BJ (cell line): ENCODE data around the gene UBE2D2. TPM values are rescaled to one million over a fixed set of nuclear protein-coding genes. Genes with fewer than 3 reads are reported as not detected.
"Not testable (repeated sequence)": the region's sequence is repeated elsewhere in the genome, so short reads cannot be mapped to it uniquely, and the experiment has no call there.

ENCODE experiments used
- CTCF ChIA-PET: fragments of 350-600 bp; formaldehyde crosslinking; extraction: SDS; loops from one replicate; lab custom pipeline; 2021; ENCODE audit warnings: antibody characterized with exemption, inconsistent platforms; lab: Yijun Ruan, JAX
- POLR2A ChIA-PET: fragments of 300-600 bp; sonication (Branson Sonifier 250); formaldehyde crosslinking; extraction: SDS; loops from one replicate; lab custom pipeline; 2021; ENCODE audit warnings: antibody characterized with exemption; lab: Charles Lee
- DNase-seq: peaks from one replicate; pipeline ENCODE4 v3.0.0-alpha.2; 2011; ENCODE audit warnings: low read depth
- H3K27me3 ChIP-seq: 2 replicates; pipeline ENCODE4 v1.6.0; 2011; ENCODE audit warnings: low read length; ENCODE audit not compliant: control insufficient read depth, insufficient read depth
- H3K36me3 ChIP-seq: 2 replicates; pipeline ENCODE4 v1.5.1; 2011; ENCODE audit warnings: low read length; ENCODE audit not compliant: control insufficient read depth, insufficient read depth
- H3K4me3 ChIP-seq: 2 replicates; pipeline ENCODE4 v1.5.1; 2011; ENCODE audit warnings: low read depth, mild to moderate bottlenecking, control low read depth, low read length
- polyA plus RNA-seq: library from polyadenylated mRNA; depleted of rRNA; stranded (reverse); fragments of >200 nt; gene quantifications from 2 replicates; pipeline ENCODE4 v1.2.3, GENCODE V29; 2011
- TF ChIP-seq, protein P1 (sequence below): IDR thresholded peaks from 2 replicates; pipeline ENCODE4 v1.5.1; 2011; ENCODE audit warnings: low read depth, mild to moderate bottlenecking, control low read depth, inconsistent platforms, low read length, moderate library complexity; ENCODE audit not compliant: insufficient read depth

Gene UBE2D2
- polyA plus RNA-seq, 1 experiment = 18.2 TPM

DNA sequence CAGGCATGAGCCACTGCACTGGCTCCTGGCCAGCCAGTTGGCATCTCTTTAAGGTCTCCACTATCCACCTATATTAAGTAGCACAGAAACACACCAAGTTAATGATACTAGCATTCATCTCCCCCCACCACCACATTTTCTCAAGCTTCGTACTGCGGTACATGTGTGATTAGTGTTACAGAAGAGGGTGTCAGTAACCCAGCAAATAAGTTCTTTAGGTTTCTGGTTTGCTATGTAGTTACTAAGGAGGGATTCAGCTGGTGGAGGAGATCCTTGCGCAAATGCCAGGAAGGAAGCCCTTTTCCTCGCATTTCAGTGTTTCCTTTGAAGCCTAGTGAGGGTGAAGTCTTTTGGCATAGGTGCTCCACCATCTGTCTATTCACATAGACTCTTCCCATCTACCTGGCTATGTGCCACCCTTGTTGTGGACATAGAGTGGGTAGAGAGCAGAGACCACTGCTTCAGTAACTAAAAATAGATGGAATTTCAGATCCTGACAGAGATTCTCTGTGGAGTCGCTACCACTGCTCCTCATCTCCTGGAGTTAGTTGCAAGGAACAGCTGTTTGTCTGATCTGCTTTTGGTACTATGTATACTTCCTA is 16.7 kb downstream of the UBE2D2 start:
- Histone ChIP-seq H3K27me3 (no peaks in the 10 kb centered on the region), H3K36me3 (no peaks in the 10 kb centered on the region), H3K4me3 (no peak overlapping the region)
- ChIA-PET POLR2A (interaction anchor here (0.5 kb wide), 1 partner anchor 822 kb away, joined by 11 read pairs; no protein-coding TSS in a partner anchor), CTCF (interaction anchor here (1.2 kb wide), 2 partner anchors 27 to 58 kb away, joined by 3 to 5 read pairs; no protein-coding TSS in a partner anchor)
- no peak for DNase-seq
- TF ChIP-seq, protein P1, sequence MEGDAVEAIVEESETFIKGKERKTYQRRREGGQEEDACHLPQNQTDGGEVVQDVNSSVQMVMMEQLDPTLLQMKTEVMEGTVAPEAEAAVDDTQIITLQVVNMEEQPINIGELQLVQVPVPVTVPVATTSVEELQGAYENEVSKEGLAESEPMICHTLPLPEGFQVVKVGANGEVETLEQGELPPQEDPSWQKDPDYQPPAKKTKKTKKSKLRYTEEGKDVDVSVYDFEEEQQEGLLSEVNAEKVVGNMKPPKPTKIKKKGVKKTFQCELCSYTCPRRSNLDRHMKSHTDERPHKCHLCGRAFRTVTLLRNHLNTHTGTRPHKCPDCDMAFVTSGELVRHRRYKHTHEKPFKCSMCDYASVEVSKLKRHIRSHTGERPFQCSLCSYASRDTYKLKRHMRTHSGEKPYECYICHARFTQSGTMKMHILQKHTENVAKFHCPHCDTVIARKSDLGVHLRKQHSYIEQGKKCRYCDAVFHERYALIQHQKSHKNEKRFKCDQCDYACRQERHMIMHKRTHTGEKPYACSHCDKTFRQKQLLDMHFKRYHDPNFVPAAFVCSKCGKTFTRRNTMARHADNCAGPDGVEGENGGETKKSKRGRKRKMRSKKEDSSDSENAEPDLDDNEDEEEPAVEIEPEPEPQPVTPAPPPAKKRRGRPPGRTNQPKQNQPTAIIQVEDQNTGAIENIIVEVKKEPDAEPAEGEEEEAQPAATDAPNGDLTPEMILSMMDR = no peak

DNA sequence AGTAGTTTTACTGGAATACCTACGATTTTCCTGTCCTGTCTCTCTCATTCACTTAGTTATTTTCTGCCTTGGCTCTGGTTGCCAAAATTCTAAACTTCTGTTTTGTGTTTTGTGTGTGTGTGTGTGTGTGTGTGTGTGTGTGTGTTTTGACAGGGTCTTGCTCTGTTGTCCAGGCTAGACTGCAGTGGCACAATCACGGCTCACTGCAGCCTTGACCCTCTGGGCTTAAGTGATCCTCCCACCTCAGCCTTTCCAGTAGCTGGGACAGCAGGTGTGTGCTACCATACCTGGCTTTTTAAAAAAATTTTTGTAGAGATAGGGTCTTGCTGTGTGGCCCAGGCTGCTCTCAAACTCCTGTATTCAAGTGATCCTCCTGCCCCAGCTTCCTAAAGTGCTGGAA is 17.2 kb downstream of the UBE2D2 start:
- Histone ChIP-seq H3K36me3 (no peaks in the 10 kb centered on the region), H3K4me3 (no peak overlapping the region), H3K27me3 (no peaks in the 10 kb centered on the region)
- CTCF ChIA-PET = interaction anchor here (1.2 kb wide), 1 partner anchor 57 kb away, joined by 5 read pairs; no protein-coding TSS in a partner anchor
- no peak for DNase-seq
- POLR2A ChIA-PET = interaction anchor here (0.5 kb wide), 1 partner anchor 822 kb away, joined by 11 read pairs; no protein-coding TSS in a partner anchor
- TF ChIP-seq, protein P1 = no peak

DNA sequence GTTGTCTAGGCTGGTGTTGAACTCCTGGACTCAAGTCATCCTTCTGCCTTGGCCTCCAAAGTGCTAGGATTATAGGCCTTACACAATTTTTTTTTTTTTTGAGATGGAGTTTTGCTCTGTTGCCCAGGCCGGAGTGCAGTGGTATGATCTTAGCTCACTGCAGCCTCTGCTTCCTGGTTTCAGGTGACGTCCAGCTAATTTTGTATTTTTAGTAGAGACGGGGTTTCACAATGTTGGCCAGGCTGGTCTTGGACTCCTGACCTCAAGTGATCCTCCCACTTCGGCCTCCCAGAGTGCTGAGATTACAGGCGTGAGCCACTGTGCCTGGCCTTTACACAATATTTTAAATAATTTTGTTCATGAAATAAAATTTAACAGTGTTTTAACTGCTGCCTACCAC is 21.0 kb downstream of the UBE2D2 start:
- H3K36me3 ChIP-seq, POLR2A ChIA-PET, H3K4me3 ChIP-seq, DNase-seq, H3K27me3 ChIP-seq: not testable (repeated sequence)
- CTCF ChIA-PET = interaction anchor here (0.7 kb wide), 1 partner anchor 556 kb away, joined by 3 read pairs; no protein-coding TSS in a partner anchor

GRCh38 chr5:139584137-139584536 is 23.0 kb downstream of the UBE2D2 start:
- TF ChIP-seq, protein P1 = no peak
- POLR2A ChIA-PET = no interaction called here
- DNase-seq = no peak
- Histone ChIP-seq H3K36me3 (no peaks in the 10 kb centered on the region), H3K4me3 (no peak overlapping the region), H3K27me3 (no peaks in the 10 kb centered on the region)
- CTCF ChIA-PET = interaction anchor here (1.5 kb wide), 1 partner anchor 9 kb away, joined by 3 read pairs; no protein-coding TSS in a partner anchor

DNA sequence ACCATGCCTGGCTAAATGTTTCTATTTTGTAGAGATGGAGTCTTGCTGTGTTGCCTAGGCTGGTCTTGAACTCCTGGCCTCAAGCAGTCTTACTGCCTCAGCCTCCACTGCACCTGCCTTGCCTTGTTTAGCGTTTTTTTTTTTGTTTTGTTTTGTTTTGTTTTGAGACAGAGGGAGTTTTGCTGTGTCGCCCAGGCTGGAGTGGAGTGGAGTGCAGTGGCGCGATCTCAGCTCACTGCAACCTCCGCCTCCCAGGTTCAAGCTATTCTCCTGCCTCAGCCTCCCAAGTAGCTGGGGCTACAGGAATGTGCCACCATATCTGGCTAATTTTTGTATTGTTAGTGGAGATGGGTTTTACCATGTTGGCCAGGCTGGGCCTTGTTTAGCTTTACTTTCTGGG is 27.0 kb downstream of the UBE2D2 start:
- H3K27me3 ChIP-seq, H3K36me3 ChIP-seq, H3K4me3 ChIP-seq, POLR2A ChIA-PET, DNase-seq: not testable (repeated sequence)
- CTCF ChIA-PET = interaction anchor here (0.9 to 1.3 kb wide), 2 partner anchors 13 to 166 kb away, joined by 3 to 4 read pairs; no protein-coding TSS in a partner anchor

DNA sequence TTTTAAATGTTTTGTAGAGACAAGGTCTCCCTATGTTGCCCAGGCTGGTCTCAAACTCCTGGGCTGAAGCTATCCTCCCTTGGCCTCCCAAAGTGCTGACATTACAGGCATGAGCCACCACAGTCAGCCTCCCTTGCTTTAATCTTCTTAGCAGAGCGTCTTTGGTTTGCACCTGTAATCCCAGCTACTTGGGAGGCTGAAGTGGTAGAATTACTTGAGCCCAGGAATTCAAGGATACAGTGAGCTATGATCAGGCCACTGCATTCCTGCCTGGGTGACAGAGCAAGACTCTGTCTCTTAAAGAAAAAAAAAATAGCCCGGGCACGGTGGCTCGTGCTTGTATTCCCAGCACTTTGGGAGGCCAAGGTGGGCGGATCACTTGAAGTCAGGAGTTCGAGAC is 27.8 kb downstream of the UBE2D2 start:
- POLR2A ChIA-PET = no interaction called here
- Histone ChIP-seq H3K4me3 (no peak overlapping the region), H3K27me3 (no peaks in the 10 kb centered on the region), H3K36me3 (no peaks in the 10 kb centered on the region)
- TF ChIP-seq, protein P1 = no peak
- CTCF ChIA-PET = interaction anchor here (0.9 to 1.3 kb wide), 3 partner anchors 9 to 167 kb away, joined by 3 to 4 read pairs (median 3); no protein-coding TSS in a partner anchor
- DNase-seq = no peak
